Panc1 (cell line): ENCODE results near the gene TACR1. TPM values are rescaled to one million over a fixed set of nuclear protein-coding genes. Genes with fewer than 3 reads are reported as not detected.

Experiments
- ATAC-seq: fragments of 200-7000 bp; cut with Tn5 transposase; 2 replicates; pipeline ENCODE4 v1.9.1; 2020; ENCODE audit warnings: mild to moderate bottlenecking, moderate library complexity
- BruUV-seq: library from RNA; stranded (reverse); fragments of 400-500 nt; replicated peaks from 2 replicates; lab custom pipeline; 2021; lab: Mats Ljungman, UMichigan
- CTCF ChIA-PET: fragments of 300-600 bp; sonication (Branson Sonifier 250); formaldehyde crosslinking; loops from one replicate; lab custom pipeline; 2022; ENCODE audit warnings: antibody characterized with exemption; lab: Charles Lee
- POLR2A ChIA-PET: fragments of 300-600 bp; sonication (Branson Sonifier 250); formaldehyde crosslinking; loops from one replicate; lab custom pipeline; 2022; ENCODE audit warnings: antibody characterized with exemption; lab: Charles Lee
- DNase-seq: peaks from one replicate; pipeline ENCODE4 v3.0.0-alpha.2; 2010; ENCODE audit warnings: low read depth, low spot score
- H3K27ac ChIP-seq: 2 replicates; pipeline ENCODE4 v1.5.1; 2011; ENCODE audit warnings: mild to moderate bottlenecking, low read length, inconsistent platforms
- H3K27me3 ChIP-seq: fragments of 200-500 bp; sonication (Bioruptor generic); 2 replicates; pipeline ENCODE4 v1.6.0; 2014; ENCODE audit warnings: low read length, inconsistent platforms; ENCODE audit not compliant: control insufficient read depth, insufficient read depth
- H3K36me3 ChIP-seq: fragments of 200-500 bp; sonication (Bioruptor generic); 2 replicates; pipeline ENCODE4 v1.5.1; 2014; ENCODE audit warnings: inconsistent platforms, mild to moderate bottlenecking, low read length, moderate library complexity; ENCODE audit not compliant: control insufficient read depth, insufficient read depth
- H3K4me1 ChIP-seq: 2 replicates; pipeline ENCODE4 v1.5.1; 2011; ENCODE audit warnings: inconsistent platforms, mild to moderate bottlenecking, low read length, moderate library complexity; ENCODE audit not compliant: control insufficient read depth, insufficient read depth
- H3K4me3 ChIP-seq, 2 experiments: 2 replicates each; pipeline ENCODE4 v1.5.1; 2011 to 2012; ENCODE audit warnings: low read depth in 2 of 2, low read length in 2 of 2, mild to moderate bottlenecking in 2 of 2, inconsistent platforms in 1 of 2, moderate library complexity in 1 of 2
- H3K9me3 ChIP-seq: fragments of 200-500 bp; sonication (Bioruptor generic); 2 replicates; pipeline ENCODE4 v1.5.1; 2014; ENCODE audit warnings: low read depth, mild to moderate bottlenecking, inconsistent platforms, low read length, moderate library complexity; ENCODE audit not compliant: control insufficient read depth, insufficient read depth
- CTCF ChIP-seq: fragments of 450-650 bp; IDR thresholded peaks from 2 replicates; pipeline ENCODE4 v1.5.1; 2017; ENCODE audit warnings: mild to moderate bottlenecking
- POLR2AphosphoS5 ChIP-seq: IDR thresholded peaks from 2 replicates; pipeline ENCODE4 v1.6.1; 2012; ENCODE audit warnings: mild to moderate bottlenecking, low read depth, low read length, moderate library complexity
- REST ChIP-seq, 2 experiments: IDR thresholded peaks; 2 replicates each; pipeline ENCODE4 v1.6.1; 2011 to 2012; ENCODE audit warnings: low read depth in 2 of 2, control low read depth in 1 of 2, low read length in 1 of 2, mild to moderate bottlenecking in 1 of 2, moderate library complexity in 1 of 2; ENCODE audit not compliant: insufficient read depth in 1 of 2
- SIN3A ChIP-seq: IDR thresholded peaks from 2 replicates; pipeline ENCODE4 v1.6.1; 2012; ENCODE audit warnings: low read depth, mild to moderate bottlenecking, low read length, moderate library complexity, borderline replicate concordance; ENCODE audit not compliant: insufficient read depth
- TCF7L2 ChIP-seq: IDR thresholded peaks from 2 replicates; pipeline ENCODE4 v1.6.1; 2011; ENCODE audit warnings: mild to moderate bottlenecking, low read depth, low read length, inconsistent platforms
- in situ Hi-C: cut with HindIII; loops from 2 replicates; pipeline ENCODE4 v1.10.0; 2016; ENCODE audit warnings: low sequenced_read_pairs, low pct_unique_long_range_greater_than_20kb
- intact Hi-C: fragments of 100-400 bp; cut with micrococcal nuclease; formaldehyde crosslinking; loops from one replicate; pipeline ENCODE4 v1.10.0; 2022; ENCODE audit not compliant: unreplicated experiment
- total RNA-seq: library from RNA; stranded (reverse); gene quantifications from one replicate; pipeline ENCODE4 v1.2.1, GENCODE V29; 2021; ENCODE audit not compliant: unreplicated experiment

The TACR1 gene
- total RNA-seq, 1 experiment from 2014 or later, result not detected

- no peak for DNase-seq
- H3K9me3 ChIP-seq, result no peaks in the 10 kb centered on the region
- TF ChIP-seq TCF7L2 (no peak), SIN3A (no peak), REST (IDR thresholded peaks at IDR 0.05; ENCODE audit: insufficient read depth in 1 of 2, low read depth in 2 of 2, low read length in 1 of 2) (no peak), CTCF (no peak), POLR2AphosphoS5 (no peak)
- H3K36me3 ChIP-seq, result no peaks in the 10 kb centered on the region
- H3K4me3 ChIP-seq, result no peak overlapping the region
- no peaks in the 10 kb centered on the region; the same call in 1 of the 2 replicates for H3K27me3 ChIP-seq
- no TSS peak for BruUV-seq
- intact Hi-C loops (no loop called here), in situ Hi-C loops (no loop called here)
- H3K4me1 ChIP-seq, result 0 out of 2 replicates have a peak, but pooled peaks cover 4% of the 10 kb centered on the region
- POLR2A ChIA-PET, result no interaction called here
- no peak overlapping the region for H3K27ac ChIP-seq
- ATAC-seq, result no peak
- CTCF ChIA-PET, result no interaction called here
These were observed 101.5 kb downstream of the TACR1 start for GRCh38 chr2:75097831-75098230.

- H3K27me3 ChIP-seq, result no peaks in the 10 kb centered on the region; the same call in 1 of the 2 replicates
These were observed 104.9 kb downstream of the TACR1 start for GRCh38 chr2:75094405-75094804.

More at GRCh38 chr2:75094405-75094804, 104.9 kb downstream of the TACR1 start:
- Histone ChIP-seq H3K9me3 (no peaks in the 10 kb centered on the region), H3K36me3 (no peaks in the 10 kb centered on the region), H3K27ac (no peak overlapping the region), H3K4me3 (no peak overlapping the region), H3K4me1 (no peaks in the 10 kb centered on the region)
- in situ Hi-C loops (no loop called here), intact Hi-C loops (no loop called here)
- BruUV-seq, result no TSS peak
- ATAC-seq (no peak), DNase-seq (no peak)
- ChIA-PET CTCF (no interaction called here), POLR2A (no interaction called here)
- TF ChIP-seq TCF7L2 (no peak), CTCF (no peak), SIN3A (no peak), POLR2AphosphoS5 (no peak), REST (IDR thresholded peaks at IDR 0.05; ENCODE audit: insufficient read depth in 1 of 2, low read depth in 2 of 2, low read length in 1 of 2) (no peak)
